HepG2 (cell line): ENCODE data around the gene CST3. TPM values are rescaled to one million over a fixed set of nuclear protein-coding genes. Genes with fewer than 3 reads are reported as not detected.

Experiments
- ATAC-seq: fragments of 200-7000 bp; cut with Tn5 transposase; 3 replicates; pipeline ENCODE4 v1.9.1; 2020; ENCODE audit warnings: mild to moderate bottlenecking, moderate library complexity
- BruUV-seq: library from RNA; stranded (reverse); fragments of 400-500 nt; replicated peaks from 2 replicates; lab custom pipeline; 2021; lab: Mats Ljungman, UMichigan
- CTCF ChIA-PET: fragments of 300-600 bp; formaldehyde crosslinking; extraction: SDS; loops from one replicate; lab custom pipeline; 2021; ENCODE audit warnings: low total read pairs, inconsistent platforms, low intra/inter-chr PET ratio; lab: Yijun Ruan, JAX
- POLR2A ChIA-PET: fragments of 350-600 bp; sonication (Branson Sonifier 250); formaldehyde crosslinking; loops from one replicate; lab custom pipeline; 2020; ENCODE audit warnings: antibody characterized with exemption, inconsistent platforms; lab: Yijun Ruan, JAX
- DNase-seq: peaks from one replicate; pipeline ENCODE4 v3.0.0-alpha.2; 2015; ENCODE audit warnings: low spot score
- FAIRE-seq: peaks from 3 replicates; lab custom pipeline; 2011; peaks lifted over from hg19 to GRCh38; lab: Jason Lieb, UNC
- H2AFZ ChIP-seq: one replicate; pipeline ENCODE4 v1.6.1; 2011; ENCODE audit warnings: low read length, inconsistent platforms
- H3K27ac ChIP-seq: fragments of 300-600 bp; 3 replicates; pipeline ENCODE4 v1.8.0; 2011; ENCODE audit warnings: mixed run types, mild to moderate bottlenecking, mixed read lengths, low read length, inconsistent platforms; ENCODE audit not compliant: insufficient read depth; ENCODE audit errors: extremely low read length
- H3K27me3 ChIP-seq, 2 experiments: fragments of 200-600 bp in 1 of 2; 2 replicates in 1 of 2; 3 replicates in 1 of 2; pipeline versions ENCODE4 v1.6.0 to v1.8.0; 2011; ENCODE audit warnings: low read length in 2 of 2, mild to moderate bottlenecking in 2 of 2, moderate library complexity in 2 of 2, inconsistent platforms in 1 of 2; ENCODE audit not compliant: insufficient read depth in 2 of 2, control insufficient read depth in 1 of 2
- H3K36me3 ChIP-seq, 2 experiments: fragments of 200-600 bp in 1 of 2; replicated peaks in 1 of 2; 2 replicates in 1 of 2; 3 replicates in 1 of 2; pipeline versions ENCODE4 v1.5.1 to v1.8.0; 2011; ENCODE audit warnings: low read length in 2 of 2, inconsistent platforms in 1 of 2; ENCODE audit not compliant: insufficient read depth in 2 of 2, control insufficient read depth in 1 of 2
- H3K4me1 ChIP-seq: 2 replicates; pipeline ENCODE4 v1.5.1; 2012; ENCODE audit warnings: low read length, inconsistent platforms; ENCODE audit not compliant: insufficient read depth
- H3K4me2 ChIP-seq: 2 replicates; pipeline ENCODE4 v1.6.0; 2011; ENCODE audit warnings: low read depth, low read length, inconsistent platforms
- H3K4me3 ChIP-seq, 3 experiments: fragments of 200-600 bp in 1 of 3; sonication (generic), shearing (Covaris generic) in 1 of 3; replicated peaks in 1 of 3; 2 replicates each; pipeline ENCODE4 v1.5.1; 2011 to 2016; ENCODE audit warnings: low read length in 3 of 3, inconsistent platforms in 2 of 3, low read depth in 2 of 3, mild to moderate bottlenecking in 2 of 3, control low read depth in 1 of 3, mixed read lengths in 1 of 3; ENCODE audit not compliant: insufficient read depth in 1 of 3
- H3K79me2 ChIP-seq: one replicate; pipeline ENCODE4 v1.6.1; 2011; ENCODE audit warnings: low read length, inconsistent platforms; ENCODE audit not compliant: insufficient read depth
- H3K9ac ChIP-seq: 2 replicates; pipeline ENCODE4 v1.6.0; 2011; ENCODE audit warnings: mild to moderate bottlenecking, low read depth, low read length, inconsistent platforms; ENCODE audit not compliant: insufficient read depth
- H3K9me3 ChIP-seq: 2 replicates; pipeline ENCODE4 v1.5.1; 2012; ENCODE audit warnings: mild to moderate bottlenecking, low read length
- H4K20me1 ChIP-seq: 2 replicates; pipeline ENCODE4 v1.6.0; 2011; ENCODE audit warnings: inconsistent platforms, mild to moderate bottlenecking, low read length, moderate library complexity; ENCODE audit not compliant: insufficient read depth
- ETV5 ChIP-seq: IDR thresholded peaks from 2 replicates; pipeline ENCODE4 v1.6.1; 2018; ENCODE audit warnings: missing biosample characterization, missing genetic modification reagents, inconsistent platforms, borderline replicate concordance
- FOXC1 ChIP-seq: sonication (generic); formaldehyde crosslinking; IDR thresholded peaks from 2 replicates; pipeline ENCODE4 v1.8.0; 2022; ENCODE audit warnings: mild to moderate bottlenecking, missing genetic modification reagents, borderline replicate concordance
- KLF15 ChIP-seq: sonication (generic); formaldehyde crosslinking; IDR thresholded peaks from 2 replicates; pipeline ENCODE4 v1.8.1; 2023; ENCODE audit warnings: borderline replicate concordance, mild to moderate bottlenecking, inconsistent platforms, missing genetic modification reagents, mixed read lengths
- NFYC ChIP-seq: IDR thresholded peaks from 2 replicates; pipeline ENCODE4 v1.6.1; 2016; ENCODE audit warnings: missing genetic modification reagents, missing compliant biosample characterization
- NONO ChIP-seq, 2 experiments: fragments of 450-650 bp in 1 of 2; sonication (generic) in 1 of 2; formaldehyde crosslinking in 1 of 2; IDR thresholded peaks in 1 of 2; conservative IDR thresholded peaks in 1 of 2; 2 replicates each; pipeline versions ENCODE4 v1.6.1 to v1.8.0; 2017 to 2022; ENCODE audit warnings: mild to moderate bottlenecking in 1 of 2, missing genetic modification reagents in 1 of 2, moderate library complexity in 1 of 2
- NRL ChIP-seq: sonication (generic); formaldehyde crosslinking; IDR thresholded peaks from 2 replicates; pipeline ENCODE4 v1.5.0; 2020; ENCODE audit warnings: missing genetic modification reagents, mild to moderate bottlenecking, moderate library complexity, borderline replicate concordance
- PLSCR1 ChIP-seq: sonication (generic); formaldehyde crosslinking; IDR thresholded peaks from 2 replicates; pipeline ENCODE4 v1.5.0; 2020; ENCODE audit warnings: missing genetic modification reagents, mild to moderate bottlenecking, borderline replicate concordance
- SAP130 ChIP-seq: IDR thresholded peaks from 2 replicates; pipeline ENCODE4 v1.6.1; 2016; ENCODE audit warnings: low read depth
- SPEN ChIP-seq: sonication (generic); formaldehyde crosslinking; IDR thresholded peaks from 2 replicates; pipeline ENCODE4 v1.5.1; 2020; ENCODE audit warnings: low read depth, mild to moderate bottlenecking, missing genetic modification reagents
- TCF12 ChIP-seq, 2 experiments: fragments of 450-650 bp in 1 of 2; sonication (generic) in 1 of 2; formaldehyde crosslinking in 1 of 2; IDR thresholded peaks; 2 replicates each; pipeline versions ENCODE4 v1.6.1 to v1.8.0; 2017 to 2022; ENCODE audit warnings: antibody characterized with exemption in 1 of 2, mild to moderate bottlenecking in 1 of 2, missing genetic modification reagents in 1 of 2, moderate library complexity in 1 of 2
- WIZ ChIP-seq: sonication (generic); formaldehyde crosslinking; IDR thresholded peaks from 2 replicates; pipeline ENCODE4 v1.5.1; 2020; ENCODE audit warnings: mild to moderate bottlenecking, missing genetic modification reagents
- ZNF121 ChIP-seq: sonication (generic); formaldehyde crosslinking; IDR thresholded peaks from 2 replicates; pipeline ENCODE4 v1.5.0; 2020; ENCODE audit warnings: mild to moderate bottlenecking, missing genetic modification reagents
- ZNF629 ChIP-seq: sonication (generic); formaldehyde crosslinking; conservative IDR thresholded peaks from 2 replicates; pipeline ENCODE4 v1.5.0; 2020; ENCODE audit warnings: missing genetic modification reagents
- ZNF644 ChIP-seq: IDR thresholded peaks from 2 replicates; pipeline ENCODE4 v1.6.1; 2016; ENCODE audit warnings: low read depth
- ZNF749 ChIP-seq: sonication (generic); formaldehyde crosslinking; IDR thresholded peaks from 2 replicates; pipeline ENCODE4 v1.8.0; 2022; ENCODE audit warnings: mild to moderate bottlenecking, missing genetic modification reagents, moderate library complexity, borderline replicate concordance
- WGBS: methylation state at CpG from one replicate; pipeline ENCODE4 v1.1.6; 2017; ENCODE audit warnings: low lambda C conversion rate; 5-methylcytosine and 5-hydroxymethylcytosine counted together
- in situ Hi-C: cut with HindIII; loops from 2 replicates; pipeline ENCODE4 v1.10.0; 2017; ENCODE audit warnings: low pct_unique_long_range_greater_than_20kb; ENCODE audit not compliant: extremely low pct_ligation_motif_present
- intact Hi-C: fragments of 100-400 bp; cut with micrococcal nuclease; formaldehyde crosslinking; loops from one replicate; pipeline ENCODE4 v1.10.0; 2022; ENCODE audit not compliant: unreplicated experiment
- polyA plus RNA-seq, 8 experiments: library from polyadenylated mRNA; depleted of rRNA in 3 of 8; stranded (reverse) in 7 of 8; unstranded in 1 of 8; fragments of >200 nt; fragmentation: Illumina TruSeq in 4 of 8; extraction: Trizol in 4 of 8; gene quantifications; 2 replicates each; pipeline versions ENCODE4 v1.2.1 to v1.2.3, GENCODE V29; 2011 to 2016; ENCODE audit warnings: low read depth in 4 of 8, missing spikeins in 1 of 8, mixed read lengths in 1 of 8; ENCODE audit not compliant: insufficient read depth in 1 of 8
- total RNA-seq, 5 experiments: library from RNA; depleted of rRNA; stranded (reverse); fragments of >200 nt; fragmentation: Illumina TruSeq; extraction: Trizol; gene quantifications; 2 replicates each; pipeline ENCODE4 v1.2.3, GENCODE V29; 2016; ENCODE audit warnings: low read depth in 1 of 5
- TF ChIP-seq, protein P1 (sequence below): sonication (generic); formaldehyde crosslinking; IDR thresholded peaks from 2 replicates; pipeline ENCODE4 v1.8.1; 2023; ENCODE audit warnings: missing genetic modification reagents, mild to moderate bottlenecking, borderline replicate concordance
- TF ChIP-seq, protein P2 (sequence below): sonication (generic); formaldehyde crosslinking; IDR thresholded peaks from 2 replicates; pipeline ENCODE4 v1.5.0; 2020; ENCODE audit warnings: mild to moderate bottlenecking, missing genetic modification reagents

Gene CST3
- total and polyA plus RNA-seq, 2 of the 13 experiments (the other 11 are each of a cell fraction or from before 2014, with no cell fraction given): 690 to 1,005 TPM

- no peak for TF ChIP-seq NRL
- TF ChIP-seq, protein P1, sequence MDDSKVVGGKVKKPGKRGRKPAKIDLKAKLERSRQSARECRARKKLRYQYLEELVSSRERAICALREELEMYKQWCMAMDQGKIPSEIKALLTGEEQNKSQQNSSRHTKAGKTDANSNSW (CRISPR knock-in tag): 0 out of 2 replicates have a peak, but pooled peaks have one; percentile 19
- TF ChIP-seq SAP130 (CRISPR knock-in tag): no peak
- no peak for TF ChIP-seq WIZ (CRISPR knock-in tag)
- no peak for TF ChIP-seq ZNF749 (CRISPR knock-in tag)
- TF ChIP-seq PLSCR1 (CRISPR knock-in tag): no peak
- TF ChIP-seq ETV5 (CRISPR knock-in tag): peak; percentile 61; the same call in 1 of the 2 replicates
- no peak for TF ChIP-seq KLF15 (CRISPR knock-in tag)
- no peak for TF ChIP-seq NFYC (CRISPR knock-in tag)
- no peak for TF ChIP-seq FOXC1 (CRISPR knock-in tag)
Measured at GRCh38 chr20:23653400-23653938, 15.7 kb upstream of the CST3 start (continued).

DNA sequence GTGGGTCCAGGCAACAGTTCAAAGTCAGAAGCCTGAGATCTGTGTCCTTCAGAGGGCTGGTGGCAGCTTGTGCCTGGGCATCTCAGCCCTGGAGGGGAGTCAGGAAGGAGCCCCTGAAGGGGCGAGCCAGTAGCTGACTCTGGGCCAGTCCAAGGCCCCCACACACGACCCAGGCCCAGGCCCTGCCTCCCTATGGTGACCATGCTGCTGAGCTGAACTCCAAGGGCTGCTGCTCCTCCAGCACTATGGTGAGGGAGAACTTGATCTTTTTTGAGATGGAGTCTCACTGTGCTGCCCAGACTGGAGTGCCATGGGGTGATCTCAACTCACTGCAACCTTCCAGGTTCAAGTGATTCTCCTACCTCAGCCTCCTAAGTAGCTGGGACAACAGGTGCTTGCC, 15.2 kb upstream of the CST3 start:
- Histone ChIP-seq H3K36me3 (no peaks in the 10 kb centered on the region), H2AFZ (no peak overlapping the region), H3K9ac (no peak overlapping the region), H3K4me2 (no peak overlapping the region), H3K4me3 (no peak overlapping the region), H4K20me1 (no peaks in the 10 kb centered on the region), H3K27ac (no peak overlapping the region), H3K27me3 (no peaks in the 10 kb centered on the region), H3K9me3 (no peaks in the 10 kb centered on the region), H3K79me2 (no peaks in the 10 kb centered on the region), H3K4me1 (peaks cover 77% of the 10 kb centered on the region)
- intact Hi-C loops (no loop called here), in situ Hi-C loops (no loop called here)
- no TSS peak for BruUV-seq
- POLR2A ChIA-PET: interaction anchor here (1.2 to 1.9 kb wide), 5 partner anchors 9 to 24 kb away, joined by 3 to 11 read pairs (median 4); partner anchors contain the start of gene CST3
- 80% methylated on average over 1 of the region's 2 CpGs for WGBS
- DNase-seq (no peak), ATAC-seq (peak; percentile 18; the same call in 2 of the 3 replicates), FAIRE-seq (no peak)
- CTCF ChIA-PET: no interaction called here
- TF ChIP-seq SPEN (CRISPR knock-in tag): peak; percentile 50; the same call in 1 of the 2 replicates
- TF ChIP-seq TCF12 (IDR thresholded peaks at IDR 0.05): no peak
- 0 out of 2 replicates have a peak, but pooled peaks have one; percentile 29 for TF ChIP-seq TCF12 (CRISPR knock-in tag; IDR thresholded peaks at IDR 0.05)
- peak; percentile 56; the same call in 1 of the 2 replicates for TF ChIP-seq ZNF121 (CRISPR knock-in tag)
- no peak for TF ChIP-seq NONO (IDR thresholded peaks at IDR 0.05)
- no peak for TF ChIP-seq NONO (CRISPR knock-in tag; conservative IDR thresholded peaks at IDR 0.05)
- peak; percentile 42; the same call in 1 of the 2 replicates for TF ChIP-seq ZNF644 (CRISPR knock-in tag)
- TF ChIP-seq, protein P2, sequence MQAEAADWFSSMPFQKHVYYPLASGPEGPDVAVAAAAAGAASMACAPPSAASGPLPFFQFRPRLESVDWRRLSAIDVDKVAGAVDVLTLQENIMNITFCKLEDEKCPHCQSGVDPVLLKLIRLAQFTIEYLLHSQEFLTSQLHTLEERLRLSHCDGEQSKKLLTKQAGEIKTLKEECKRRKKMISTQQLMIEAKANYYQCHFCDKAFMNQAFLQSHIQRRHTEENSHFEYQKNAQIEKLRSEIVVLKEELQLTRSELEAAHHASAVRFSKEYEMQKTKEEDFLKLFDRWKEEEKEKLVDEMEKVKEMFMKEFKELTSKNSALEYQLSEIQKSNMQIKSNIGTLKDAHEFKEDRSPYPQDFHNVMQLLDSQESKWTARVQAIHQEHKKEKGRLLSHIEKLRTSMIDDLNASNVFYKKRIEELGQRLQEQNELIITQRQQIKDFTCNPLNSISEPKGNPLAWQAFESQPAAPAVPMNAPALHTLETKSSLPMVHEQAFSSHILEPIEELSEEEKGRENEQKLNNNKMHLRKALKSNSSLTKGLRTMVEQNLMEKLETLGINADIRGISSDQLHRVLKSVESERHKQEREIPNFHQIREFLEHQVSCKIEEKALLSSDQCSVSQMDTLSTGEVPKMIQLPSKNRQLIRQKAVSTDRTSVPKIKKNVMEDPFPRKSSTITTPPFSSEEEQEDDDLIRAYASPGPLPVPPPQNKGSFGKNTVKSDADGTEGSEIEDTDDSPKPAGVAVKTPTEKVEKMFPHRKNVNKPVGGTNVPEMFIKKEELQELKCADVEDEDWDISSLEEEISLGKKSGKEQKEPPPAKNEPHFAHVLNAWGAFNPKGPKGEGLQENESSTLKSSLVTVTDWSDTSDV: 0 out of 2 replicates have a peak, but pooled peaks have one; percentile 64
- TF ChIP-seq ZNF629 (CRISPR knock-in tag): 0 out of 2 replicates have a peak, but pooled peaks have one; percentile 17
